ENCODE measurements around the gene SLC51B. TPM values are rescaled to one million over a fixed set of nuclear protein-coding genes. Genes with fewer than 3 reads are reported as not detected.

SLC51B gene
- total and polyA plus RNA-seq, 11 donors, result 0.08 TPM; not detected in 10

GRCh38 chr15:65084500-65085206 lies 39.5 kb downstream of the SLC51B start:
- intact Hi-C loops (cut with DNase I), result loop anchor here in 4 of 10 donors (5.0 to 10.0 kb wide), 2 partner anchors 32 to 50 kb away; no protein-coding TSS in a partner anchor
- Histone ChIP-seq H3K27ac (peak overlapping the region in 9 of 12 donors; percentile 23 to 97 (median 88)), H3K4me1 (peaks cover 12 to 88% (median 51%) of the 10 kb centered on the region in 12 donors), H3K27me3 (peaks cover 0 to 3% (median 0%) of the 10 kb centered on the region in 9 donors), H3K4me3 (no peak overlapping the region), H3K9me3 (no peaks in the 10 kb centered on the region), H3K36me3 (no peaks in the 10 kb centered on the region)
- TF ChIP-seq POLR2A (IDR thresholded peaks at IDR 0.05) (no peak), CTCF (IDR thresholded peaks at IDR 0.05) (no peak)
- 80 to 88% (median 83%) methylated on average over 7 of the region's 7 CpGs for WGBS, 4 donors
- ATAC-seq, result peak in 1 of 4 donors; percentile 6
- DNase-seq, result peak in 1 of 5 donors; percentile 36

GRCh38 chr15:65085207-65085753 lies 40.1 kb downstream of the SLC51B start:
- Histone ChIP-seq H3K4me1 (peaks cover 12 to 93% (median 51%) of the 10 kb centered on the region in 12 donors), H3K27me3 (peaks cover 0 to 3% (median 0%) of the 10 kb centered on the region in 9 donors), H3K4me3 (no peak overlapping the region), H3K9me3 (no peaks in the 10 kb centered on the region), H3K27ac (peak overlapping the region in 9 of 12 donors; percentile 23 to 97 (median 88)), H3K36me3 (no peaks in the 10 kb centered on the region)
- DNase-seq, result peak in 1 of 5 donors; percentile 28
- 63 to 75% (median 67%) methylated on average over 8 of the region's 8 CpGs for WGBS, 4 donors
- TF ChIP-seq CTCF (IDR thresholded peaks at IDR 0.05) (no peak), POLR2A (IDR thresholded peaks at IDR 0.05) (no peak)
- intact Hi-C loops (cut with DNase I), result loop anchor here in 4 of 10 donors (5.0 to 10.0 kb wide), 2 partner anchors 33 to 50 kb away; no protein-coding TSS in a partner anchor
- no peak for ATAC-seq

GRCh38 chr15:65085990-65086679 lies 40.9 kb downstream of the SLC51B start:
- ATAC-seq (no peak), DNase-seq (peak in 1 of 5 donors; percentile 52)
- Histone ChIP-seq H3K9me3 (no peaks in the 10 kb centered on the region), H3K27ac (peak overlapping the region in 8 of 12 donors; percentile 64 to 97 (median 92)), H3K27me3 (peaks cover 0 to 3% (median 0%) of the 10 kb centered on the region in 9 donors), H3K4me1 (peaks cover 12 to 85% (median 47%) of the 10 kb centered on the region in 12 donors), H3K36me3 (no peaks in the 10 kb centered on the region), H3K4me3 (no peak overlapping the region)
- TF ChIP-seq CTCF (IDR thresholded peaks at IDR 0.05), result peak in 9 of 12 donors; percentile 8 to 51 (median 40)
- no peak for TF ChIP-seq POLR2A (IDR thresholded peaks at IDR 0.05)
- intact Hi-C loops (cut with DNase I), result loop anchor here in 4 of 10 donors (5.0 to 10.0 kb wide), 2 partner anchors 34 to 51 kb away; no protein-coding TSS in a partner anchor
- 77 to 89% (median 81%) methylated on average over 6 of the region's 6 CpGs for WGBS, 4 donors
